ENCODE measurements around the gene LIME1.

The LIME1 gene

DNA sequence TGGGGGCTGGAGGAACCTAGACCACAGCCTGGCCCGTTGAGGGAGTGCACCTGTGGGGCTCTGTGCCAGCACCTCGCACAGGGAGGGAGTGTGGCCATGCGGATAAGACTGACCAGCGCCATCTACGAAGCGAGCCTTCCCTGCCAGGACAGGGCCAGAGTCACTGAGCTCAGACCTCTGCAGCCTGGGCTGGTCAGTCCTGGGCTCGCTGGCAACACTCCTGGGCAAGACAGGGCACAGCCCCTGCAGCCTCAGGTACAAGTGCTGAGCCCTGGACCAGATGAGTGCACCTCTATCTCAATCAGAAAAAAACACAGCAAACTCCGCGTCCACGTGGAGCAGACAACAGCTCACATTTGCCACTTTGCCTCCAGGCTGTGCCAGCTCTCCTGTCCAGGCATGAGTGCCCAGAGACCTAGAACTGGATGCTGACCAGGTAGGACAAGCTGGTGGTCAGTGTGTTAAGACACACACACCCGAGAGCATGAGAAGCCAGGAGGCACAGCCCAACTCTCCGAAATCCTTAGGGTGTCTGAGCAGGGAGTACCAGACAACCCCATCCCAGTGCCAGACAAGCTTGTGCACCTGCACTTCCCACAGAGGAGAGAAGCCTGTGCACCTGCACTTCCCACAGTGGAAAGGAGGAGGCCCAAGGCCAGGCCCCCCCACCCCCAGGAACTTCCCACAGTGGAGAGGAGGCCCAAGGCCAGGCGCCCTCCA lies 33.6 kb upstream of the LIME1 start:
- H3K27ac ChIP-seq: no peak overlapping the region
- TF ChIP-seq, protein P1, sequence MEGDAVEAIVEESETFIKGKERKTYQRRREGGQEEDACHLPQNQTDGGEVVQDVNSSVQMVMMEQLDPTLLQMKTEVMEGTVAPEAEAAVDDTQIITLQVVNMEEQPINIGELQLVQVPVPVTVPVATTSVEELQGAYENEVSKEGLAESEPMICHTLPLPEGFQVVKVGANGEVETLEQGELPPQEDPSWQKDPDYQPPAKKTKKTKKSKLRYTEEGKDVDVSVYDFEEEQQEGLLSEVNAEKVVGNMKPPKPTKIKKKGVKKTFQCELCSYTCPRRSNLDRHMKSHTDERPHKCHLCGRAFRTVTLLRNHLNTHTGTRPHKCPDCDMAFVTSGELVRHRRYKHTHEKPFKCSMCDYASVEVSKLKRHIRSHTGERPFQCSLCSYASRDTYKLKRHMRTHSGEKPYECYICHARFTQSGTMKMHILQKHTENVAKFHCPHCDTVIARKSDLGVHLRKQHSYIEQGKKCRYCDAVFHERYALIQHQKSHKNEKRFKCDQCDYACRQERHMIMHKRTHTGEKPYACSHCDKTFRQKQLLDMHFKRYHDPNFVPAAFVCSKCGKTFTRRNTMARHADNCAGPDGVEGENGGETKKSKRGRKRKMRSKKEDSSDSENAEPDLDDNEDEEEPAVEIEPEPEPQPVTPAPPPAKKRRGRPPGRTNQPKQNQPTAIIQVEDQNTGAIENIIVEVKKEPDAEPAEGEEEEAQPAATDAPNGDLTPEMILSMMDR (IDR thresholded peaks at IDR 0.05): no peak
- no peak for TF ChIP-seq ZFX (IDR thresholded peaks at IDR 0.05; ENCODE audit: borderline replicate concordance)

DNA sequence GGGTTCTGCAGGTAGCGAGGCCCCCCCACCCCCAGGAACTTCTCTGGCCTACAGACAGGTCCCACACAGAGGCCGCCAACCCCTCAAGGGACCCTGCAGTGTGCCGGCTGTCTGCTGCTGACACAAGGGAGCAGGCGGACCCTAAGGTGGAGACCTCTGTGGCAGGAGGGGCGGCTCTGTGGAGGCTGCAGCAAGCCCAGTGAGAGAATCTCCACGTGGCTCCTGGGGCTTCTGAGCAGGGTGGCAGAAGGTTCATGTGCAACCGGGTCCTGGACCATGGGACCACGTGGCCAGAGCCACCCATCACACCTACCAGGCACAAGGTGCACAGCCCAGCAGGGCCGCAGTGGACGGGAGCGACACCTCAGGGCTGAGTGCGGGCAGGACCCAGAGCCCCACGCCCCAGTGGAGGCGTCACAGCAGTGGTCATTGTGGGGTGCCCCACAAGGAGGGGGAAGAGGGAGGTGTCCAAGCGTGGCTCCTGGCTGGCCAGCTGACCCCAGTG lies 32.9 kb upstream of the LIME1 start:
- H3K27ac ChIP-seq: no peak overlapping the region
- TF ChIP-seq ZFX (IDR thresholded peaks at IDR 0.05; ENCODE audit: borderline replicate concordance): no peak
- TF ChIP-seq, protein P1 (IDR thresholded peaks at IDR 0.05): no peak

DNA sequence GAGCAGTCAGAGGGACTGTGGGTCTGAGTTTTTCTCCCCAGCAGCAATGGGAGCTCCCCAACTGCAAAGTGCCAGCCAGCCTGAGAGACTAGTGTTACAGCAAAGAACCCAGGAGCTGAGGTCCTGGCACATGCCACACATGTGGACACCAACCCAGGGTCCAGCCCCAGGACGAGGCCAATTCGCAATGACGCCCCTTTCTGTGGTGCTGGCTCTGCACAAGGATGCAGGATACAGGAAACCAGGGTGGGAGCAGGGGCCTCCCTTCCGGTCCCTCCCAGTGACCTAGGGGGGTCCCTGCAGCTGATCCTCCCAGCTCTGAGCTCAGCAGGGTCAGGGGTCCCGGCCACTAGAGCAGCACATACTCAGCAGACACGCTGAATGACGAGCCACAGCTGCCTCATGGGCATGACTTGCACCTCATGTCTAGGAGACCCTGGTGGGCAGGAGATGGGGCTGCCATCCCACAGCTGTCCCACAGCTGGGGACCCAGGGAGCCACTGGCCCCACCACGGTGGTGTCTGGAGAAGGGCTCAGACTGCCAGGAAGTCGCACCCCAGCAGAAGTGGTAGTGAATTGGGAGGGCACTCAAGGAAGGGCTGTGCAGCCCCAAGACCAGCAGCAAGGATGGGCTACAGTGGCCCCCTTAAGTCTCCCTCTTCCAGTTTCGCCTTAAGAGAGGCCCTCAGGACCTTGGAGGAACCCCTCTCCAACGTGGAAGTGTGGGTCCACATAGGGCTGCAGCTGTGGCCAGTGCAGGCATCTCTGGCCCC lies 32.3 kb upstream of the LIME1 start:
- TF ChIP-seq, protein P1 (IDR thresholded peaks at IDR 0.05): no peak
- no peak for TF ChIP-seq ZFX (IDR thresholded peaks at IDR 0.05; ENCODE audit: borderline replicate concordance)
- no peak overlapping the region for H3K27ac ChIP-seq

DNA sequence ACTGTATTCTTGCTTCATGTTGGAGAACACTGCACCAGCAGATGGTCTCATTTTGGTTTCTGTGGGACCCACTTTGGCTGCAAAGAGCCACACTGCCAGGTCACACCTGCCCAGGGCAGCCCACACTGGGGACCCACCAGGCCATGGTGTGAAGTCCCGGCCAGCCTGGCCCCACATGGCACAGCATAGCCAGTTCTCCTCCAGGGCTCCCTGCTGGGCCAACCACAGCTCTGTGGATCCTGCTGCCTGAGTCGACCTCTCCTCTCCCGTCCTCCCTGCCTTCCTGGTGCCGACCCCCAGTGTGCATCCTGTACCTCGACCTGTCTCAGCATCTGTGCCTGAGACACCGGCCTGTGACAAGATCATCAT lies 31.7 kb upstream of the LIME1 start:
- TF ChIP-seq, protein P1 (IDR thresholded peaks at IDR 0.05): no peak
- no peak for TF ChIP-seq ZFX (IDR thresholded peaks at IDR 0.05; ENCODE audit: borderline replicate concordance)

DNA sequence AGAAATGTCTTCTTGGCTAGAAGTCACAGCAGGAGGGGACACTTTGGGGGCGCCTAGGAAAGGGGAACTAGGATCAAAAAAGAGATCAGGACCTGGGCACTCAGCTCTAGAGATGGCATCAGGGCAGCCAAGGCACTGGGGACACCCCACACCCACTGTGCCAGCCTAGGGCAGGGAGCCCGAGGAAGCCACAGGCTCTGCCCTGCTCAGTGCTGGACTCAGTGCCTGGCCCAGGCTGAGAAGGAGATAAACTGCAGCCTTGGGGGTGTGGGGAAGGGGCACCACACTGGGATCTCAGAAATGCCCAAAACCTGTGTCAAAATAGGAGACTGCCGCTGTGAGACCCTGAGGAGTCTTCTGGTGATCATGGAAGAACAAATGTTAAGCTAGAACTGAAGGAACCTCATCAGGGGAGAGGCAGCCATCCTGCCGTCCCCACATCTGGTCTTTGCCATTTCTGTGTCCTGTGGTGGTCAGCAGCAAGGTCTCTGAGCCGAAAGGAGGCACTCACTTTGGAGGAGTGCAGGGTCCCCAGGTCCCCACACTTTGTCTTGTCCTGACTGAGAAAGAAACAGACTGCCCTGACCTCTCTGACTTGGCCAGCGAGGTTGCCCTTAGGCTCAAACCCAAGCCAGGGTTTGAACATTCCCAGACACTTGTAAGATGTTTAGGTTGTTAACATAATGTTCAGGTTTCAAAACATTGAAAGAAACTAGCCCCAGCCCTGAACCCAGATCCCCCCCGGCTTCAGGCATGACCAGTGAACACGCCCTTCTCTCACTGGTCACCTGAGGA lies 31.0 kb upstream of the LIME1 start:
- TF ChIP-seq, protein P1 (IDR thresholded peaks at IDR 0.05): no peak
- TF ChIP-seq ZFX (IDR thresholded peaks at IDR 0.05; ENCODE audit: borderline replicate concordance): no peak
- H3K27ac ChIP-seq: no peak overlapping the region

More for the DNA sequence above, 31.7 kb upstream of the LIME1 start:
- H3K27ac ChIP-seq: no peak overlapping the region

DNA sequence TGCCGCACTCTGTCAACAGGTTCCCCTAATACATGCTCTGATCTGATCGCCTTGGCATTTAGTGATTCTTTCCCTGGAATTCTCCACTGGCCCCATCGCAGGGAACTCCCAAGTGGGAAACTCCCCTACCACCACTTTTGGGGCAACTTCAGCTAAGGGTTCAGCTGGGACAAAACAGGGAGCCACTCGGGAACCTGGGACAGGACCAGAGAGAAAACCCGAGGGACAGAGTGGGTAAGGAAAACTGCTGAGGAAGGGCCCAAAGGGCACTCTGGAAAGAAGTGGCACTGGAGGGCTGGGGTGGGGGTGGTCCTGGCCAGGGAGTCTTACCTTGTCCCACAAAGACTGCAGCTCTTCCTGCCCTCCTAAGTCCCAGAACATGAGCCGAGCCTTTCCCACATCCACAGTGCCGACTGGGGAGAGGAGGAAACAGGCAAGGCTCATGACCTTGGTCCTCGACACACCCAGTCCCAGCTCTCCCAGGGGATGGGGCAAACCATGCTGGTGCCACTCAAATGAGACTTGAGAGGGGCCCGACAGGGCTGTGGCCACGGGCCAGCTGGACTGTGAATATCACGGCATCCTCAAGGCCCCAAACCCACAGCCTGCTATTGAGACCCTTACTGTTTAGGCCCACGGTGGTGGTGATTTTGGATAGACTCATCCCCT lies 30.3 kb upstream of the LIME1 start:
- TF ChIP-seq, protein P1 (IDR thresholded peaks at IDR 0.05): no peak
- no peak for TF ChIP-seq ZFX (IDR thresholded peaks at IDR 0.05; ENCODE audit: borderline replicate concordance)
- peak overlapping the region; percentile 88 for H3K27ac ChIP-seq
